GM10266 (cell line): ENCODE data around the gene PTPN20.

Source experiments
- DNase-seq: peaks from one replicate; pipeline ENCODE4 v3.0.0; 2012; ENCODE audit errors: extremely low spot score
- TF ChIP-seq, protein P1 (sequence below): IDR thresholded peaks from 2 replicates; pipeline ENCODE4 v1.5.1; 2012; ENCODE audit warnings: mild to moderate bottlenecking, low read depth; ENCODE audit not compliant: control insufficient read depth, insufficient read depth; ENCODE audit errors: missing control alignments

Gene PTPN20

DNA sequence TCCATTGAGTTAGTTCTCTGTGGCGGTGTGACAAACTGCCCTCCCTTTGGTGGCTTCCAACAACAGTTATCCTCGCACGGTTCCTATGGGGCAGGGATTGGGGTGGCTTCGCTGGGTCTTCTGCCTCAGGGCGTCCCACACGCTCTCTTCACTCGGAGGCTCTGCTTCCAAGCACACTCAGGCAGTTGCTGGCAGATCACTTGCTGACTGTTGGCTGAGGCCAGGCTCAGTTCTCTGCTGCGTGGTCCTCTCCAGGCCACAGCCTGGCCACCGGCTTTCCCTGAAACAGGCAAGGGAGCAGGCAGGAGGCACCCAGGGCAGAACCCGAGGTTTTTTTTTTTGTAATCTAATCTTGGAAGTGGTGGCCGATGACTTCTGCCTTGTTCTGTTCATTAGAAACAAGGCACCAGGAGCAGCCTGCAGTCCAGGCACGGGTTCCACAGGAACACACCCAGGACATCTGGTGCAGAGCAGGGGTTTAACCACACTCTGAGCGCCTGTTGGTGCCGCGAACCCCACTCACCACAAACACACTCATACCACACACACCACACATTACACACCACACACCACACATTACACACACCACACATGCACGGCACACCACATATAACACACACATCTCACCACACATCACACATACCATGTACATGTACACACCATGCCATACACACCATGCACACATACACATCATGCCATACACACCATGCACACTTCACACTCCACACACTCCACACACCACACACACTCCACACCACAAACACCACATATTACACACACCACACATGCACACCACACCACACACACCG, 112.2 kb downstream of the PTPN20 start:
- TF ChIP-seq, protein P1, sequence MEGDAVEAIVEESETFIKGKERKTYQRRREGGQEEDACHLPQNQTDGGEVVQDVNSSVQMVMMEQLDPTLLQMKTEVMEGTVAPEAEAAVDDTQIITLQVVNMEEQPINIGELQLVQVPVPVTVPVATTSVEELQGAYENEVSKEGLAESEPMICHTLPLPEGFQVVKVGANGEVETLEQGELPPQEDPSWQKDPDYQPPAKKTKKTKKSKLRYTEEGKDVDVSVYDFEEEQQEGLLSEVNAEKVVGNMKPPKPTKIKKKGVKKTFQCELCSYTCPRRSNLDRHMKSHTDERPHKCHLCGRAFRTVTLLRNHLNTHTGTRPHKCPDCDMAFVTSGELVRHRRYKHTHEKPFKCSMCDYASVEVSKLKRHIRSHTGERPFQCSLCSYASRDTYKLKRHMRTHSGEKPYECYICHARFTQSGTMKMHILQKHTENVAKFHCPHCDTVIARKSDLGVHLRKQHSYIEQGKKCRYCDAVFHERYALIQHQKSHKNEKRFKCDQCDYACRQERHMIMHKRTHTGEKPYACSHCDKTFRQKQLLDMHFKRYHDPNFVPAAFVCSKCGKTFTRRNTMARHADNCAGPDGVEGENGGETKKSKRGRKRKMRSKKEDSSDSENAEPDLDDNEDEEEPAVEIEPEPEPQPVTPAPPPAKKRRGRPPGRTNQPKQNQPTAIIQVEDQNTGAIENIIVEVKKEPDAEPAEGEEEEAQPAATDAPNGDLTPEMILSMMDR, result no peak
- no peak for DNase-seq

DNA sequence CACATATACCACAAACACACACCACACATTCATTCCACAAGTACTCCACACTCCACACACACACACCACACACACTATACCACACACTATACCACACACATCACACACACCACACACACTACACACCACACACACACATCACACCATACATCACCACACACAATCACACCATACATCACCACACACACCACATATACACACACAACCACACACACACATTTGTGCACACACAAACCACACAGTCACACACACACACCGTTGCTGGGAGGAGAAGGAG, 112.8 kb downstream of the PTPN20 start:
- TF ChIP-seq, protein P1, result no peak
- DNase-seq, result no peak

DNA sequence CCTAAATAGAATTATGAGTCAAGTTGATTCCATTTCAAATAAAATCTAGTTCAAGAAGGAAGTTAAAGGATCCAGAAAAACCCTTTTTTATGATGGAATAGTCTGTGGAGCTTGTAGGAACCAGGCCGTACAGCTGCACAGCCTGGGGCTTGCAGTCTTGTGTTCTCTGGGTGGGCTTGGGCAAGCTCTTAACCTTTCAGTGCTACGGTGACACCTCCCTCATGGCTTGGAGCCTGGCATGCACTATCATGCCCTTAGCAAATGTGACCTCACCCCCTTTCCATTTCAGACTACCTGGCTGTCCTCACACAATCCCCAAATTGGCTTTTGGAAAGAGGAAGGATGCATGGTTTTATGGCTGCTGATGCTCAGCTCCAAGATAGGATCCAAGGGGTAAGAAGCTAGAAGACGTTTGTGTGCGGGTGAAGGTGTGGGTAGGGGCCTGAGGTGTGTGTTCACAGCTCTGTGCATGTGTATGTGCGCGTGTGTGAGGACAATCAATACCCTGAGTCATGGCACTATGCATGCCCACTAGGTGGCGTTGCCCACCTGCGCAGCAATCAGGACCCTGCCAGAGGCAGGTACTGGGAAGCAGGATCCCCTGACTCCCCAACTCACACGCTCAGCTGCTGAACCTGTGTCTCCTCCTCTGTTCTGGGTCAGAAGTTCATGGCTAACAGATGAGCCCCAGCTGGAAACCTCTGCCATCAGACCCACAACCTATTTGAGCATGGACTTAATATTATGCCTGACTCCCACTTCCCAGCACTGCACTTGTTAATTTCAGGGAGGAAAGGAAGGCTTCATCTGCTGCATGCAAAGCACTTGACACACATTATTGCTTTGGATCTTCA, 113.4 kb downstream of the PTPN20 start:
- peak; percentile 71 for DNase-seq
- TF ChIP-seq, protein P1, result peak; percentile 87

GRCh38 chr10:47025253-47025539, 114.0 kb downstream of the PTPN20 start:
- no peak for DNase-seq
- TF ChIP-seq, protein P1, result no peak

GRCh38 chr10:47025540-47026300, 114.5 kb downstream of the PTPN20 start:
- DNase-seq, result no peak
- TF ChIP-seq, protein P1, result no peak

DNA sequence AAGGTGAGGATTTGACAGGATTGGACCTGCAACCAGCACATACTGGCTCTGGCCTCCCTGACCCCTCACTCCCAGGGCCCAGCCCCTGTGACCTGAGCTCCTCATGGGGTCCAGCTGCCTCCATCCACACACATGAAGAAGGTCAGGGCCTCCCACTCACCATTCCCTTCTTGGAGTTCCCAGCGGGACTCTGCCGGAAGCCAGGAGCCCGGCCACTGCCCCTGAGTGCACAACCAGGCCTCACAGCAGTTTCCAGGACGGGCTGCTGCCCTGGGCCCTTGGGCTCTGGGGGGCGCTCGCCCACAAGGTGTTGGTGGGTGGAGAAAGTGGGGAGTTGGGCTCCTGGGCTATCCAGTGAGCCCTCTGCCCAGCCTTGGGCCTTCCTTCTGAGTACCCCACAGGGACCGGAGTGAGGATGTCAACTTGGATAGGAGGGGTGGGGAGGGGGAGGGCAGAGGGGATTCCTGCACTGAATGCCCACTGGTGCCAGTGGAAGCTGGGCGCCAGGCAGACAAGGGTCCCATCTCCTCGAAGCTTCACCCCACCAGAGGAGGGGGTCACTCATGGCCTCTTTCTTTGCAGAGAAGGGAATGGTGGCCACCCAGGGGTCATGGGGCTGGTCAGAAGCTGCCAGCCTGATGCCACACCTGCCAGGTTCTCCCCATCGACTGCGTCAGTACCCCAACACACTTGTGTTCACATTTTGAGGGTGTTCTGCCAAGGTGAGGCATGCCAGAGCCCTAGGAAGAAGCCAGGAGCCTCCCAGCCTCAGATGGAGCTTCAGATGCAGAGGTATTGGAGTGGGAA, 115.3 kb downstream of the PTPN20 start:
- TF ChIP-seq, protein P1, result no peak
- no peak for DNase-seq
